Measurements from ENCODE around the gene PROC. TPM values are rescaled to one million over a fixed set of nuclear protein-coding genes. Genes with fewer than 3 reads are reported as not detected.

PROC gene
- total and polyA plus RNA-seq, 2 of the 8 experiments (the other 6 are each of a cell fraction or from before 2014, with no cell fraction given), result 1.5 to 1.6 TPM

GRCh38 chr2:127397568-127398238 is 20.5 kb upstream of the PROC start:
- Histone ChIP-seq H2BK12ac (ENCODE audit: low read depth, low read length) (0 out of 2 replicates have a peak overlapping the region, but pooled peaks have one; percentile 2), H3K9me3 (ENCODE audit: insufficient read depth in 2 of 2, low read depth in 1 of 2, low read length in 1 of 2) (0 out of 4 replicates have a peak, but pooled peaks cover 0 to 3% of the 10 kb centered on the region in 2 experiments), H4K91ac (replicated peaks; ENCODE audit: insufficient read length, low read length) (no peak overlapping the region), H4K5ac (ENCODE audit: insufficient read length, low read depth, low read length) (no peak overlapping the region), H3K79me1 (ENCODE audit: low read depth, low read length) (no peaks in the 10 kb centered on the region), H2AK5ac (ENCODE audit: low read depth, low read length) (no peak overlapping the region), H3K23me2 (ENCODE audit: low read depth, low read length) (no peaks in the 10 kb centered on the region), H3K4me1 (replicated peaks in 1 of 4; ENCODE audit: control insufficient read depth in 3 of 4, insufficient read depth in 4 of 4, low read length in 3 of 4) (peaks cover 0 to 4% (median 2%) of the 10 kb centered on the region in 4 experiments; a peak in 1 of 7 replicates), H3K27me3 (replicated peaks in 1 of 4; ENCODE audit: control insufficient read depth in 3 of 4, extremely low read depth in 1 of 4, insufficient read depth in 3 of 4, low read length in 3 of 4) (no peaks in the 10 kb centered on the region), H2BK120ac (replicated peaks; ENCODE audit: low read depth, low read length) (no peak overlapping the region), H3K56ac (replicated peaks; ENCODE audit: insufficient read length, low read depth, low read length) (no peak overlapping the region), H3K36me3 (ENCODE audit: control insufficient read depth in 2 of 4, insufficient read depth in 4 of 4, low read length in 3 of 4) (no peaks in the 10 kb centered on the region), H3K4me3 (ENCODE audit: extremely low read depth in 1 of 4, insufficient read depth in 2 of 4, low read depth in 3 of 4, low read length in 4 of 4) (no peak overlapping the region), H2BK15ac (ENCODE audit: low read length) (no peak overlapping the region), H4K8ac (ENCODE audit: extremely low read depth, insufficient read depth, low read length) (peak overlapping the region; percentile 41; the same call in 1 of the 2 replicates), H3K4ac (replicated peaks; ENCODE audit: insufficient read length, low read depth, low read length) (no peak overlapping the region), H3K9ac (replicated peaks in 1 of 4; ENCODE audit: extremely low read depth in 1 of 4, low read depth in 3 of 4, low read length in 3 of 4) (no peak overlapping the region), H2BK5ac (ENCODE audit: low read depth, low read length) (no peak overlapping the region), H4K20me1 (replicated peaks in 1 of 2; ENCODE audit: control insufficient read depth in 1 of 2, insufficient read depth in 2 of 2, low read length in 2 of 2) (no peaks in the 10 kb centered on the region), H3K14ac (ENCODE audit: insufficient read length) (no peak overlapping the region), H3K4me2 (ENCODE audit: insufficient read depth in 1 of 2, low read depth in 2 of 2, low read length in 2 of 2) (no peak overlapping the region), H3K23ac (ENCODE audit: insufficient read length) (no peak overlapping the region), H3K79me2 (ENCODE audit: control insufficient read depth in 1 of 2, insufficient read depth in 2 of 2, low read length in 2 of 2) (no peaks in the 10 kb centered on the region), H2BK20ac (ENCODE audit: low read length) (no peak overlapping the region), H2AFZ (ENCODE audit: low read length) (no peak overlapping the region), H3K27ac (ENCODE audit: low read depth, low read length) (no peak overlapping the region), H3K18ac (ENCODE audit: extremely low read depth, low read length) (no peak overlapping the region)
- ChIA-PET CTCF (ENCODE audit: partially characterized antibody) (interaction anchor here (0.6 to 7.1 kb wide), 5 partner anchors 10 to 56 kb away, joined by 3 to 60 read pairs (median 3); no protein-coding TSS in a partner anchor), POLR2A (ENCODE audit: partially characterized antibody) (interaction anchor here (0.6 kb wide), 1 partner anchor 333 kb away, joined by 3 read pairs; no protein-coding TSS in a partner anchor)
- WGBS, 2 experiments (ENCODE audit: extremely low coverage in 1 of 2, insufficient coverage in 1 of 2, insufficient read length in 1 of 2, insufficient replicate concordance in 2 of 2, low coverage in 1 of 2, low lambda C conversion rate in 2 of 2, missing lambda C conversion rate in 1 of 2), result 96% methylated on average over 9 of the region's 9 CpGs; no CpG with 5 or more reads in 1 of the 2 experiments
- no peak for FAIRE-seq
- DNase-seq (ENCODE audit: low read depth in 1 of 2, low spot score in 2 of 2), result no peak
- no peak for TF ChIP-seq YY1 (IDR thresholded peaks at IDR 0.05; ENCODE audit: low read depth, low read length)
- no peak for TF ChIP-seq USF2 (IDR thresholded peaks at IDR 0.05; ENCODE audit: low read length)
- TF ChIP-seq CEBPB (IDR thresholded peaks at IDR 0.05; ENCODE audit: low read depth, low read length), result no peak
- TF ChIP-seq RXRA (IDR thresholded peaks at IDR 0.05; ENCODE audit: insufficient read depth, low read depth, low read length), result no peak
- no peak for TF ChIP-seq EP300 (IDR thresholded peaks at IDR 0.05; ENCODE audit: borderline replicate concordance in 1 of 2, low read depth in 2 of 2, low read length in 2 of 2)
- no peak for TF ChIP-seq HDAC2 (IDR thresholded peaks at IDR 0.05; ENCODE audit: borderline replicate concordance in 1 of 2, low read depth in 2 of 2, low read length in 2 of 2)
- TF ChIP-seq TAF1 (IDR thresholded peaks at IDR 0.05; ENCODE audit: low read depth, low read length), result no peak
- no peak for TF ChIP-seq ATF2 (IDR thresholded peaks at IDR 0.05; ENCODE audit: low read length)
- TF ChIP-seq BRCA1 (IDR thresholded peaks at IDR 0.05; ENCODE audit: low read depth, low read length), result no peak
